Natural killer cell (primary cell): Measurements from ENCODE around the gene SLC16A6. TPM values are rescaled to one million over a fixed set of nuclear protein-coding genes. Genes with fewer than 3 reads are reported as not detected.
A peak's percentile ranks its signal among the peaks of the same experiment; 100 is the strongest.

Experiments used
- ATAC-seq, 3 donors: fragments of 150-1000 bp in 2 of 3; fragments of 200-7000 bp in 1 of 3; cut with Tn5 transposase; 1 replicate in 1 of 3; 2 replicates in 2 of 3; pipeline ENCODE4 v1.10.0; 2021; ENCODE audit warnings: mild to moderate bottlenecking in 2 of 3, moderate library complexity in 2 of 3
- DNase-seq, 2 donors: peaks; one replicate each; pipeline versions ENCODE4 v3.0.0 to v3.0.0-alpha.2; 2013 to 2021; ENCODE audit warnings: mixed read lengths in 1 of 2
- H3K27ac ChIP-seq: one replicate; pipeline ENCODE4 v1.5.1; 2013; ENCODE audit warnings: mild to moderate bottlenecking, low read length
- H3K27me3 ChIP-seq: one replicate; pipeline ENCODE4 v1.6.1; 2013; ENCODE audit warnings: low read length; ENCODE audit not compliant: control insufficient read depth, insufficient read depth
- H3K36me3 ChIP-seq: one replicate; pipeline ENCODE4 v1.6.1; 2013; ENCODE audit warnings: low read length; ENCODE audit not compliant: control insufficient read depth, insufficient read depth
- H3K4me1 ChIP-seq: one replicate; pipeline ENCODE4 v1.6.1; 2013; ENCODE audit warnings: low read length; ENCODE audit not compliant: control insufficient read depth, insufficient read depth
- H3K4me3 ChIP-seq: one replicate; pipeline ENCODE4 v1.5.1; 2013; ENCODE audit warnings: low read length
- H3K9me3 ChIP-seq: one replicate; pipeline ENCODE4 v1.6.1; 2013; ENCODE audit warnings: low read length; ENCODE audit not compliant: control insufficient read depth, insufficient read depth
- H3K27ac Mint-ChIP-seq, 2 donors: one replicate each; pipeline ENCODE4 v1.8.0; 2022; ENCODE audit warnings: mild to moderate bottlenecking in 2 of 2, mixed read lengths in 2 of 2, moderate library complexity in 1 of 2
- H3K27me3 Mint-ChIP-seq, 2 donors: one replicate each; pipeline ENCODE4 v1.8.0; 2022; ENCODE audit warnings: low read depth in 2 of 2, mixed read lengths in 2 of 2
- H3K36me3 Mint-ChIP-seq: one replicate; pipeline ENCODE4 v1.8.0; 2022; ENCODE audit warnings: mixed read lengths
- H3K4me1 Mint-ChIP-seq, 2 donors: one replicate each; pipeline ENCODE4 v1.8.0; 2022; ENCODE audit warnings: mixed read lengths in 2 of 2
- H3K4me3 Mint-ChIP-seq: one replicate; pipeline ENCODE4 v1.8.0; 2022; ENCODE audit warnings: mild to moderate bottlenecking, moderate library complexity, mixed read lengths
- H3K9me3 Mint-ChIP-seq, 2 donors: one replicate each; pipeline ENCODE4 v1.8.0; 2022; ENCODE audit warnings: mixed read lengths in 2 of 2
- CTCF ChIP-seq: fragments of 200-600 bp; IDR thresholded peaks from one replicate; pipeline ENCODE4 v1.8.0; 2022; ENCODE audit warnings: antibody characterized with exemption
- WGBS: methylation state at CpG from one replicate; pipeline ENCODE4 v1.1.7; 2013; ENCODE audit warnings: missing lambda C conversion rate; ENCODE audit not compliant: insufficient coverage; 5-methylcytosine and 5-hydroxymethylcytosine counted together
- intact Hi-C: fragments of 100-400 bp; cut with micrococcal nuclease; formaldehyde crosslinking; loops from one replicate; pipeline ENCODE4 v1.14.2; 2022
- total RNA-seq, 4 donors: library from RNA; stranded (reverse); fragments of 120-200 nt in 1 of 4; gene quantifications; one replicate each; pipeline versions ENCODE4 v1.2.3 to v1.2.4, GENCODE V29; 2013 to 2022

Gene SLC16A6
- total RNA-seq, 3 donors from 2014 or later (not counting 1 experiment from before 2014, with no cell fraction given) = 16.5 to 20.9 (median 19.4) TPM

GRCh38 chr17:68306819-68307218 is 15.9 kb upstream of the SLC16A6 start:
- peaks cover 21% of the 10 kb centered on the region for H3K4me1 ChIP-seq
- H3K27ac ChIP-seq = no peak overlapping the region
- H3K9me3 ChIP-seq = no peaks in the 10 kb centered on the region
- Mint-ChIP-seq H3K4me3 (no peak overlapping the region), H3K27ac (peak overlapping the region in 1 of 2 donors; percentile 22), H3K4me1 (peaks cover 27 to 39% of the 10 kb centered on the region in 2 donors), H3K27me3 (no peaks in the 10 kb centered on the region), H3K9me3 (no peaks in the 10 kb centered on the region), H3K36me3 (peaks cover 9% of the 10 kb centered on the region)
- no peak for TF ChIP-seq CTCF
- intact Hi-C loops = no loop called here
- no peaks in the 10 kb centered on the region for H3K27me3 ChIP-seq
- WGBS = 88% methylated on average over 6 of the region's 6 CpGs
- DNase-seq (no peak), ATAC-seq (no peak)
- H3K36me3 ChIP-seq = no peaks in the 10 kb centered on the region
- no peak overlapping the region for H3K4me3 ChIP-seq

GRCh38 chr17:68305142-68305541 is 14.2 kb upstream of the SLC16A6 start:
- Histone ChIP-seq H3K36me3 (no peaks in the 10 kb centered on the region), H3K27ac (no peak overlapping the region), H3K4me3 (no peak overlapping the region), H3K9me3 (no peaks in the 10 kb centered on the region), H3K4me1 (peaks cover 4% of the 10 kb centered on the region), H3K27me3 (no peaks in the 10 kb centered on the region)
- no peaks in the 10 kb centered on the region for H3K9me3 Mint-ChIP-seq
- no peak for DNase-seq
- TF ChIP-seq CTCF = no peak
- peaks cover 17 to 31% of the 10 kb centered on the region in 2 donors for H3K4me1 Mint-ChIP-seq
- 92% methylated on average over 4 of the region's 4 CpGs for WGBS
- no peak overlapping the region for H3K4me3 Mint-ChIP-seq
- H3K36me3 Mint-ChIP-seq = peaks cover 9% of the 10 kb centered on the region
- no peak overlapping the region for H3K27ac Mint-ChIP-seq
- intact Hi-C loops = no loop called here
- no peak for ATAC-seq
- H3K27me3 Mint-ChIP-seq = no peaks in the 10 kb centered on the region

GRCh38 chr17:68304706-68305105 is 13.8 kb upstream of the SLC16A6 start:
- Histone ChIP-seq H3K4me3 (no peak overlapping the region), H3K4me1 (no peaks in the 10 kb centered on the region), H3K36me3 (no peaks in the 10 kb centered on the region), H3K27ac (no peak overlapping the region), H3K9me3 (no peaks in the 10 kb centered on the region), H3K27me3 (no peaks in the 10 kb centered on the region)
- Mint-ChIP-seq H3K36me3 (peaks cover 9% of the 10 kb centered on the region), H3K27me3 (no peaks in the 10 kb centered on the region), H3K27ac (no peak overlapping the region), H3K4me3 (no peak overlapping the region), H3K9me3 (no peaks in the 10 kb centered on the region), H3K4me1 (peaks cover 15 to 28% of the 10 kb centered on the region in 2 donors)
- WGBS = 91% methylated on average over 6 of the region's 6 CpGs
- no peak for DNase-seq
- no peak for ATAC-seq
- intact Hi-C loops = no loop called here
- no peak for TF ChIP-seq CTCF

GRCh38 chr17:68302666-68303065 is 11.7 kb upstream of the SLC16A6 start:
- peaks cover 18 to 24% of the 10 kb centered on the region in 2 donors for H3K4me1 Mint-ChIP-seq
- H3K9me3 ChIP-seq = no peaks in the 10 kb centered on the region
- DNase-seq (no peak), ATAC-seq (no peak)
- H3K27me3 ChIP-seq = no peaks in the 10 kb centered on the region
- no peak overlapping the region for H3K4me3 ChIP-seq
- H3K27ac ChIP-seq = no peak overlapping the region
- H3K4me1 ChIP-seq = peaks cover 10% of the 10 kb centered on the region
- H3K36me3 Mint-ChIP-seq = peaks cover 6% of the 10 kb centered on the region
- no peaks in the 10 kb centered on the region for H3K36me3 ChIP-seq
- H3K27ac Mint-ChIP-seq = no peak overlapping the region
- no peaks in the 10 kb centered on the region for H3K27me3 Mint-ChIP-seq
- no peak for TF ChIP-seq CTCF
- intact Hi-C loops = no loop called here
- no peak overlapping the region for H3K4me3 Mint-ChIP-seq
- H3K9me3 Mint-ChIP-seq = no peaks in the 10 kb centered on the region
- WGBS = 81% methylated on average over 4 of the region's 4 CpGs
